GM23338 (cell line): ENCODE results near the gene ID2. TPM values are rescaled to one million over a fixed set of nuclear protein-coding genes. Genes with fewer than 3 reads are reported as not detected.
A peak's percentile ranks its signal among the peaks of the same experiment; 100 is the strongest.

Experiments
- ATAC-seq: fragments of 200-7000 bp; cut with Tn5 transposase; 3 replicates; pipeline ENCODE4 v1.9.1; 2020
- DNase-seq: peaks from one replicate; pipeline ENCODE4 v3.0.0-alpha.2; 2015; ENCODE audit warnings: low spot score
- H2AFZ ChIP-seq: fragments of 200-600 bp; sonication (generic); 2 replicates; pipeline ENCODE4 v1.8.0; 2016; ENCODE audit warnings: antibody characterized with exemption, mild to moderate bottlenecking, moderate library complexity
- H3F3A ChIP-seq: fragments of 200-600 bp; sonication (generic); replicated peaks from 2 replicates; pipeline ENCODE4 v1.8.0; 2017; ENCODE audit warnings: antibody characterized with exemption, mixed run types, low read depth
- H3K27ac ChIP-seq: fragments of 200-600 bp; sonication (generic); 2 replicates; pipeline ENCODE4 v1.6.1; 2016; ENCODE audit warnings: low read depth
- H3K27me3 ChIP-seq: fragments of 200-600 bp; sonication (generic); 2 replicates; pipeline ENCODE4 v1.8.0; 2016; ENCODE audit warnings: mild to moderate bottlenecking, mixed run types, moderate library complexity; ENCODE audit not compliant: insufficient read depth
- H3K36me3 ChIP-seq: fragments of 200-600 bp; sonication (generic); 2 replicates; pipeline ENCODE4 v1.8.0; 2016; ENCODE audit warnings: mild to moderate bottlenecking; ENCODE audit not compliant: insufficient read depth
- H3K4me1 ChIP-seq: fragments of 200-600 bp; sonication (generic); 2 replicates; pipeline ENCODE4 v1.8.0; 2016; ENCODE audit warnings: mild to moderate bottlenecking, moderate library complexity; ENCODE audit not compliant: insufficient read depth
- H3K4me2 ChIP-seq: fragments of 200-600 bp; sonication (generic); 2 replicates; pipeline ENCODE4 v1.7.1; 2017; ENCODE audit warnings: mixed run types
- H3K4me3 ChIP-seq: fragments of 200-600 bp; sonication (generic); 2 replicates; pipeline ENCODE4 v1.6.1; 2016; ENCODE audit warnings: mixed run types
- H3K79me2 ChIP-seq: fragments of 200-600 bp; sonication (generic); replicated peaks from 2 replicates; pipeline ENCODE4 v1.8.0; 2017; ENCODE audit warnings: mild to moderate bottlenecking; ENCODE audit not compliant: insufficient read depth
- H3K9me2 ChIP-seq: fragments of 200-600 bp; sonication (generic); 2 replicates; pipeline ENCODE4 v1.8.0; 2017; ENCODE audit not compliant: insufficient read depth
- H4K20me1 ChIP-seq: fragments of 200-600 bp; sonication (generic); replicated peaks from 2 replicates; pipeline ENCODE4 v1.8.0; 2017; ENCODE audit warnings: mild to moderate bottlenecking; ENCODE audit not compliant: insufficient read depth
- H3K27ac Mint-ChIP-seq: 2 replicates; pipeline ENCODE4 v1.8.0; 2020; ENCODE audit warnings: inconsistent platforms, mild to moderate bottlenecking, moderate library complexity, mixed read lengths
- H3K27me3 Mint-ChIP-seq: 3 replicates; pipeline ENCODE4 v1.8.0; 2022; ENCODE audit warnings: low read depth, mild to moderate bottlenecking, moderate library complexity, mixed read lengths, inconsistent platforms; ENCODE audit not compliant: insufficient read depth, poor library complexity
- H3K36me3 Mint-ChIP-seq: 3 replicates; pipeline ENCODE4 v1.8.0; 2021; ENCODE audit warnings: low read depth, mild to moderate bottlenecking, inconsistent platforms, moderate library complexity, mixed read lengths
- H3K4me1 Mint-ChIP-seq: 3 replicates; pipeline ENCODE4 v1.8.0; 2020; ENCODE audit warnings: mild to moderate bottlenecking, inconsistent platforms, mixed read lengths
- H3K4me3 Mint-ChIP-seq: 3 replicates; pipeline ENCODE4 v1.8.0; 2021; ENCODE audit warnings: moderate library complexity, mild to moderate bottlenecking, inconsistent platforms, mixed read lengths
- H3K9me3 Mint-ChIP-seq: 3 replicates; pipeline ENCODE4 v1.8.0; 2020; ENCODE audit warnings: moderate library complexity, mild to moderate bottlenecking, inconsistent platforms, mixed read lengths
- CREB1 ChIP-seq: fragments of 250-450 bp; sonication (Bioruptor Pico); IDR thresholded peaks from 2 replicates; pipeline ENCODE4 v1.5.0; 2020; ENCODE audit warnings: low read depth, mild to moderate bottlenecking, moderate library complexity
- CTCF ChIP-seq, 2 experiments: fragments of 200-600 bp in 1 of 2; sonication (generic) in 1 of 2; conservative IDR thresholded peaks; 2 replicates each; pipeline versions ENCODE4 v1.5.1 to v1.6.1; 2016 to 2017; ENCODE audit warnings: antibody characterized with exemption in 2 of 2, low read depth in 2 of 2, mild to moderate bottlenecking in 2 of 2, moderate library complexity in 1 of 2
- ETS1 ChIP-seq: IDR thresholded peaks from 2 replicates; pipeline ENCODE4 v1.6.1; 2016; ENCODE audit warnings: antibody characterized with exemption
- EZH2 ChIP-seq: fragments of 200-600 bp; sonication (generic); IDR thresholded peaks from one replicate; pipeline ENCODE4 v1.8.0; 2017; ENCODE audit warnings: antibody characterized with exemption, mild to moderate bottlenecking, low read depth; ENCODE audit not compliant: unreplicated experiment
- EZH2phosphoT487 ChIP-seq: fragments of 200-600 bp; sonication (generic); IDR thresholded peaks from one replicate; pipeline ENCODE4 v1.8.1; 2018; ENCODE audit warnings: antibody characterized with exemption; ENCODE audit not compliant: unreplicated experiment
- JUNB ChIP-seq: IDR thresholded peaks from one replicate; pipeline ENCODE4 v1.6.1; 2016; ENCODE audit warnings: antibody characterized with exemption; ENCODE audit not compliant: unreplicated experiment
- NANOG ChIP-seq: IDR thresholded peaks from 2 replicates; pipeline ENCODE4 v1.6.1; 2016; ENCODE audit warnings: antibody characterized with exemption, borderline replicate concordance
- POLR2AphosphoS5 ChIP-seq: IDR thresholded peaks from 2 replicates; pipeline ENCODE4 v1.6.1; 2016; ENCODE audit warnings: antibody characterized with exemption, low read depth
- REST ChIP-seq: IDR thresholded peaks from one replicate; pipeline ENCODE4 v1.6.1; 2018; ENCODE audit warnings: antibody characterized with exemption; ENCODE audit not compliant: unreplicated experiment
- STAT1 ChIP-seq: IDR thresholded peaks from one replicate; pipeline ENCODE4 v1.6.1; 2016; ENCODE audit warnings: antibody characterized with exemption; ENCODE audit not compliant: unreplicated experiment
- ZNF114 ChIP-seq: fragments of 250-450 bp; sonication (Bioruptor Pico); IDR thresholded peaks from 2 replicates; pipeline ENCODE4 v1.5.0; 2020; ENCODE audit warnings: mild to moderate bottlenecking, moderate library complexity
- ZNF331 ChIP-seq: fragments of 250-450 bp; sonication (Bioruptor Pico); IDR thresholded peaks from 2 replicates; pipeline ENCODE4 v1.5.0; 2020; ENCODE audit warnings: low read depth, mild to moderate bottlenecking, moderate library complexity
- polyA plus RNA-seq: library from polyadenylated mRNA; unstranded; fragments of >200 nt; fragmentation: Nextera tagmentation; extraction: Ambion mirVana; gene quantifications from 2 replicates; pipeline ENCODE4 v1.2.1, GENCODE V29; 2016
- total RNA-seq: library from RNA; depleted of rRNA; stranded (reverse); fragments of >200 nt; shearing (Covaris generic); gene quantifications from 2 replicates; pipeline ENCODE4 v1.2.3, GENCODE V29; 2014

The ID2 gene
- total and polyA plus RNA-seq, 2 experiments from 2014 or later, result 87.0 to 110 TPM

- H3K4me1 Mint-ChIP-seq, result no peaks in the 10 kb centered on the region
- no peaks in the 10 kb centered on the region for H3K79me2 ChIP-seq
- ATAC-seq (no peak), DNase-seq (no peak)
- no peaks in the 10 kb centered on the region for H3K4me1 ChIP-seq
- H3K9me3 Mint-ChIP-seq, result no peaks in the 10 kb centered on the region; the same call in 2 of the 3 replicates
- no peak overlapping the region for H3K27ac ChIP-seq
- H3K36me3 ChIP-seq, result no peaks in the 10 kb centered on the region
- H3K36me3 Mint-ChIP-seq, result no peaks in the 10 kb centered on the region
- H3K27me3 ChIP-seq, result no peaks in the 10 kb centered on the region
- H3K9me2 ChIP-seq, result no peaks in the 10 kb centered on the region
- no peak overlapping the region for H2AFZ ChIP-seq
- no peak overlapping the region for H3K4me3 ChIP-seq
- H3K4me2 ChIP-seq, result no peak overlapping the region
- H3K27ac Mint-ChIP-seq, result no peak overlapping the region
- no peak overlapping the region for H3K4me3 Mint-ChIP-seq
- no peaks in the 10 kb centered on the region for H4K20me1 ChIP-seq
- peaks cover 7% of the 10 kb centered on the region for H3K27me3 Mint-ChIP-seq
- no peak for TF ChIP-seq NANOG
- H3F3A ChIP-seq, result no peaks in the 10 kb centered on the region
Observed at GRCh38 chr2:8654483-8654882, 27.4 kb upstream of the ID2 start.

GRCh38 chr2:8656160-8656641 lies 25.7 kb upstream of the ID2 start:
- no peak for DNase-seq
- ATAC-seq, result no peak
- Mint-ChIP-seq H3K27me3 (peaks cover 7% of the 10 kb centered on the region), H3K36me3 (no peaks in the 10 kb centered on the region; the same call in 2 of the 3 replicates), H3K9me3 (no peaks in the 10 kb centered on the region), H3K4me1 (no peaks in the 10 kb centered on the region), H3K4me3 (no peak overlapping the region), H3K27ac (no peak overlapping the region)
- Histone ChIP-seq H3K4me1 (no peaks in the 10 kb centered on the region), H3K36me3 (no peaks in the 10 kb centered on the region), H2AFZ (peak overlapping the region; percentile 32; the same call in 1 of the 2 replicates), H4K20me1 (no peaks in the 10 kb centered on the region), H3K9me2 (no peaks in the 10 kb centered on the region), H3K79me2 (no peaks in the 10 kb centered on the region), H3K27me3 (no peaks in the 10 kb centered on the region), H3K4me3 (no peak overlapping the region), H3F3A (no peaks in the 10 kb centered on the region), H3K27ac (no peak overlapping the region), H3K4me2 (no peak overlapping the region)
- no peak for TF ChIP-seq ZNF331 (CRISPR knock-in tag)
- no peak for TF ChIP-seq EZH2
- TF ChIP-seq STAT1, result no peak
- TF ChIP-seq JUNB, result no peak
- TF ChIP-seq POLR2AphosphoS5, result no peak
- no peak for TF ChIP-seq CREB1 (CRISPR knock-in tag)
- TF ChIP-seq NANOG, result no peak
- TF ChIP-seq CTCF (conservative IDR thresholded peaks at IDR 0.05; ENCODE audit: low read depth in 2 of 2), result no peak
- TF ChIP-seq ETS1, result no peak
- no peak for TF ChIP-seq ZNF114 (CRISPR knock-in tag)
- TF ChIP-seq REST, result no peak
- TF ChIP-seq EZH2phosphoT487, result no peak
